Measurements from ENCODE around the gene SLC38A11. TPM values are rescaled to one million over a fixed set of nuclear protein-coding genes. Genes with fewer than 3 reads are reported as not detected.

SLC38A11 gene
- polyA plus RNA-seq, 1 donor (not counting 4 experiments of a cell fraction or from before 2014, with no cell fraction given), result not detected

DNA sequence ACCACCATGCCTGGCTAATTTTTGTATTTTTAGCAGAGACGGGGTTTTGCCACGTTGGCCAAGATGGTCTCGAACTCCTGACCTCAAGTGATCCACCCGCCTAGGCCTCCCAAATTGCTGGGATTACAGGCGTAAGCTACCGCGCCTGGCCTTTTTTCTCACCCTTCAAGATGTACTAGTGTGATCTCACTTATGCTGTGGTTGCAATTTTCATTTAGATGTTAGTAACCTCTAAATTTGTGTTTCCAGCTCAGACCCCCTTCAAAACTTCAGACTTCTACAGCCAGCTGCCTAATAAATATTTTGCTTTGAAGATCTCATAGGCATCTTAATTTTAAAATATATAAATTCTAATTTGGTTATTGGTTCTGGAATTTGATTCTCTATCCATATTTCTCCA, 8.0 kb downstream of the SLC38A11 start:
- no peak for FAIRE-seq

DNA sequence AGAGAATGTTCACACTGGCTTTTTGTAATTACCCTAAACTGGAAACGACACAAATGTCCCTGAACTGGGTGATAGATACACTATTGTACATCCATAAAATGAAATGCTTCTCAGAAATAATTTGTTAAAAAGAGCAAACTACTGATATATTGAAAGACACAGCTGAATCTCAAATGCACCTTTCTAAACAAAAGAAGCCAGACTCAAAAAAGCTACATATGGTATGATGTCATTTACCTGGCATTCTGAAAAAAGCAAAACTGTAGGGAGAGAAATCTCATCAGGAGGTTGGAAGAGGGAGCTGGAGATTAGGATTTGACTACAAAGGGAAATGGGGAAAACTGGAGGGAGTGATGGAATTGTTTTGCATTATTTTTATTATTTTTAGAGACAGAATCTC, 12.0 kb downstream of the SLC38A11 start:
- FAIRE-seq, result no peak
- dilution Hi-C loops (cut with MboI; ENCODE audit: extremely low pct_ligation_motif_present, low sequenced_read_pairs), result no loop called here
- Histone ChIP-seq H3K4me3 (ENCODE audit: control insufficient read depth in 2 of 3, extremely low read depth in 1 of 3, insufficient read depth in 2 of 3, low read depth in 1 of 3, low read length in 3 of 3) (no peak overlapping the region), H4K20me1 (ENCODE audit: control insufficient read depth, extremely low read depth, insufficient read depth, low read length) (no peaks in the 10 kb centered on the region), H3K9me3 (ENCODE audit: control insufficient read depth, low read depth, low read length) (no peaks in the 10 kb centered on the region), H3K79me2 (ENCODE audit: control insufficient read depth, insufficient read depth, low read length) (no peaks in the 10 kb centered on the region), H3K9me1 (ENCODE audit: control insufficient read depth, extremely low read depth, insufficient read depth, low read length) (no peaks in the 10 kb centered on the region), H3K9ac (ENCODE audit: control insufficient read depth, extremely low read depth, insufficient read depth, low read length) (no peak overlapping the region), H3K36me3 (ENCODE audit: control insufficient read depth in 2 of 2, extremely low read depth in 1 of 2, insufficient read depth in 2 of 2, low read length in 2 of 2) (no peaks in the 10 kb centered on the region), H3K4me2 (ENCODE audit: control insufficient read depth, extremely low read depth, insufficient read depth, low read depth, low read length) (no peak overlapping the region), H3K4me1 (ENCODE audit: control insufficient read depth, extremely low read depth, insufficient read depth, low read length) (no peaks in the 10 kb centered on the region), H3K27ac (ENCODE audit: control insufficient read depth, insufficient read depth, low read length) (no peak overlapping the region), H3K27me3 (ENCODE audit: control insufficient read depth, extremely low read depth, insufficient read depth, low read length) (no peaks in the 10 kb centered on the region), H2AFZ (ENCODE audit: control insufficient read depth, low read length) (no peak overlapping the region)
- no peak for DNase-seq (ENCODE audit: low read depth, low spot score)
- TF ChIP-seq, protein P1, sequence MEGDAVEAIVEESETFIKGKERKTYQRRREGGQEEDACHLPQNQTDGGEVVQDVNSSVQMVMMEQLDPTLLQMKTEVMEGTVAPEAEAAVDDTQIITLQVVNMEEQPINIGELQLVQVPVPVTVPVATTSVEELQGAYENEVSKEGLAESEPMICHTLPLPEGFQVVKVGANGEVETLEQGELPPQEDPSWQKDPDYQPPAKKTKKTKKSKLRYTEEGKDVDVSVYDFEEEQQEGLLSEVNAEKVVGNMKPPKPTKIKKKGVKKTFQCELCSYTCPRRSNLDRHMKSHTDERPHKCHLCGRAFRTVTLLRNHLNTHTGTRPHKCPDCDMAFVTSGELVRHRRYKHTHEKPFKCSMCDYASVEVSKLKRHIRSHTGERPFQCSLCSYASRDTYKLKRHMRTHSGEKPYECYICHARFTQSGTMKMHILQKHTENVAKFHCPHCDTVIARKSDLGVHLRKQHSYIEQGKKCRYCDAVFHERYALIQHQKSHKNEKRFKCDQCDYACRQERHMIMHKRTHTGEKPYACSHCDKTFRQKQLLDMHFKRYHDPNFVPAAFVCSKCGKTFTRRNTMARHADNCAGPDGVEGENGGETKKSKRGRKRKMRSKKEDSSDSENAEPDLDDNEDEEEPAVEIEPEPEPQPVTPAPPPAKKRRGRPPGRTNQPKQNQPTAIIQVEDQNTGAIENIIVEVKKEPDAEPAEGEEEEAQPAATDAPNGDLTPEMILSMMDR (optimal IDR thresholded peaks at IDR 0.05 in 1 of 3, IDR thresholded peaks at IDR 0.05 in 1 of 3, conservative IDR thresholded peaks at IDR 0.05 in 1 of 3; ENCODE audit: extremely low read depth in 1 of 3, insufficient read depth in 2 of 3, low read length in 3 of 3), result no peak
- no peak for TF ChIP-seq EZH2 (IDR thresholded peaks at IDR 0.05; ENCODE audit: low read length)

More for the DNA sequence above, 8.0 kb downstream of the SLC38A11 start:
- no peaks in the 10 kb centered on the region for H3K79me2 ChIP-seq (ENCODE audit: control insufficient read depth, insufficient read depth, low read length)
- peaks cover 3% of the 10 kb centered on the region for H3K27me3 ChIP-seq (ENCODE audit: control insufficient read depth, extremely low read depth, insufficient read depth, low read length)
- no peak for DNase-seq (ENCODE audit: low read depth, low spot score)
- dilution Hi-C loops (cut with MboI; ENCODE audit: extremely low pct_ligation_motif_present, low sequenced_read_pairs), result no loop called here
- H3K27ac ChIP-seq (ENCODE audit: control insufficient read depth, insufficient read depth, low read length), result no peak overlapping the region
- H3K9ac ChIP-seq (ENCODE audit: control insufficient read depth, extremely low read depth, insufficient read depth, low read length), result no peak overlapping the region
- no peaks in the 10 kb centered on the region for H3K4me1 ChIP-seq (ENCODE audit: control insufficient read depth, extremely low read depth, insufficient read depth, low read length)
- no peak overlapping the region for H2AFZ ChIP-seq (ENCODE audit: control insufficient read depth, low read length)
- H3K9me1 ChIP-seq (ENCODE audit: control insufficient read depth, extremely low read depth, insufficient read depth, low read length), result no peaks in the 10 kb centered on the region
- no peak for TF ChIP-seq EZH2 (IDR thresholded peaks at IDR 0.05; ENCODE audit: low read length)
- TF ChIP-seq, protein P1 (optimal IDR thresholded peaks at IDR 0.05 in 1 of 3, IDR thresholded peaks at IDR 0.05 in 1 of 3, conservative IDR thresholded peaks at IDR 0.05 in 1 of 3; ENCODE audit: extremely low read depth in 1 of 3, insufficient read depth in 2 of 3, low read length in 3 of 3), result no peak
- no peaks in the 10 kb centered on the region for H3K36me3 ChIP-seq (ENCODE audit: control insufficient read depth in 2 of 2, extremely low read depth in 1 of 2, insufficient read depth in 2 of 2, low read length in 2 of 2)
- H3K4me3 ChIP-seq (ENCODE audit: control insufficient read depth in 2 of 3, extremely low read depth in 1 of 3, insufficient read depth in 2 of 3, low read depth in 1 of 3, low read length in 3 of 3), result no peak overlapping the region
- no peak overlapping the region for H3K4me2 ChIP-seq (ENCODE audit: control insufficient read depth, extremely low read depth, insufficient read depth, low read depth, low read length)
- no peaks in the 10 kb centered on the region for H3K9me3 ChIP-seq (ENCODE audit: control insufficient read depth, low read depth, low read length)
- H4K20me1 ChIP-seq (ENCODE audit: control insufficient read depth, extremely low read depth, insufficient read depth, low read length), result no peaks in the 10 kb centered on the region

All from keratinocyte (primary cell).